Measurements from ENCODE around the gene ZSCAN5C.
"Not testable (repeated sequence)": the region's sequence is repeated elsewhere in the genome, so short reads cannot be mapped to it uniquely, and the experiment has no call there.

DNA sequence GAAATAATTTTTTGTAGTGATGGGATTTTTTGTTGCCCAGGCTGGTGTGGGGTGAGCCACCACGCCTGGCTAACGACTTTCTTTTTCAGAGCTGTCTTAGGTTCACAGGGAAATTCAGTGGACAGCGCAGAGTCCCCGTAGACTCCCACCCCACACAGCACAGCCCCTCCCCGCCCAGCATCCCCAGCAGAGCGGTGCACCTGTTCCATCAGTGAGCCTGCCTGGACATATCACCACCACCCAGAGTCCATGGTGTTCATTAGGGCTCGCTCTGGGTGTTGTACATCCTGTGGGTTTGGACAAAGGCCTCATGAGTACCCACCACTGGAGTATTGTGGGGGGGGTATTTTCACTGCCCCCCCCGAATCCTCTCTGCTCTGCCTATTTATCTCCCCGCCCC lies 8.0 kb downstream of the ZSCAN5C start:
- not testable (repeated sequence) for TF ChIP-seq EZH2 (IDR thresholded peaks at IDR 0.05; ENCODE audit: borderline replicate concordance); CTCF (IDR thresholded peaks at IDR 0.05; ENCODE audit: poor library complexity)

All from hepatocyte (in vitro differentiated cells).